K562 (cell line): ENCODE results near the gene USH2A. TPM values are rescaled to one million over a fixed set of nuclear protein-coding genes. Genes with fewer than 3 reads are reported as not detected.

Experiments
- ATAC-seq: fragments of 200-7000 bp; cut with Tn5 transposase; 3 replicates; pipeline ENCODE4 v1.9.1; 2020; ENCODE audit warnings: moderate library complexity
- BruUV-seq: library from RNA; stranded (reverse); fragments of 400-500 nt; replicated peaks from 2 replicates; lab custom pipeline; 2021; lab: Mats Ljungman, UMichigan
- CTCF ChIA-PET: fragments of 300-600 bp; formaldehyde crosslinking; extraction: SDS; loops from one replicate; lab custom pipeline; 2021; ENCODE audit warnings: low intra/inter-chr PET ratio; lab: Yijun Ruan, JAX
- POLR2A ChIA-PET: fragments of 300-600, 350-650 bp; sonication (Branson Sonifier 250); formaldehyde crosslinking; extraction: SDS; loops from one replicate; lab custom pipeline; 2021; ENCODE audit warnings: antibody characterized with exemption, inconsistent platforms; lab: Yijun Ruan, JAX
- DNase-seq, 4 experiments: peaks; one replicate each; pipeline versions ENCODE4 v3.0.0 to v3.0.0-alpha.2; 2011 to 2018; ENCODE audit warnings: low spot score in 3 of 4, mixed read lengths in 3 of 4; ENCODE audit errors: extremely low read depth in 1 of 4
- FAIRE-seq: peaks from 2 replicates; lab custom pipeline; 2011; peaks lifted over from hg19 to GRCh38; lab: Jason Lieb, UNC
- H2AFZ ChIP-seq: 2 replicates; pipeline ENCODE4 v1.6.0; 2011; ENCODE audit warnings: low read depth, low read length, control low read depth, inconsistent platforms
- H3K27ac ChIP-seq: fragments of 200-600 bp; 3 replicates; pipeline ENCODE4 v1.8.0; 2011; ENCODE audit warnings: low read depth, mild to moderate bottlenecking, control low read depth, inconsistent platforms, low read length, moderate library complexity, mixed read lengths; ENCODE audit errors: extremely low read depth
- H3K27me3 ChIP-seq, 2 experiments: fragments of 300-600 bp in 1 of 2; 2 replicates in 1 of 2; 3 replicates in 1 of 2; pipeline versions ENCODE4 v1.6.0 to v1.8.0; 2011; ENCODE audit warnings: inconsistent platforms in 2 of 2, low read length in 2 of 2, mild to moderate bottlenecking in 1 of 2, mixed read lengths in 1 of 2, moderate library complexity in 1 of 2; ENCODE audit not compliant: control insufficient read depth in 2 of 2, insufficient read depth in 2 of 2
- H3K36me3 ChIP-seq: fragments of 300-600 bp; 3 replicates; pipeline ENCODE4 v1.8.0; 2011; ENCODE audit warnings: mild to moderate bottlenecking, low read length, inconsistent platforms; ENCODE audit not compliant: control insufficient read depth, insufficient read depth
- H3K4me1 ChIP-seq, 2 experiments: fragments of 200-600 bp in 1 of 2; replicated peaks in 1 of 2; 2 replicates in 1 of 2; 3 replicates in 1 of 2; pipeline versions ENCODE4 v1.5.1 to v1.8.0; 2011; ENCODE audit warnings: inconsistent platforms in 2 of 2, low read length in 2 of 2, mild to moderate bottlenecking in 1 of 2, mixed read lengths in 1 of 2, moderate library complexity in 1 of 2; ENCODE audit not compliant: control insufficient read depth in 2 of 2, insufficient read depth in 2 of 2
- H3K4me2 ChIP-seq: 2 replicates; pipeline ENCODE4 v1.6.1; 2011; ENCODE audit warnings: low read length, control low read depth, inconsistent platforms, mixed read lengths; ENCODE audit not compliant: insufficient read depth
- H3K4me3 ChIP-seq: fragments of 200-600 bp; sonication (generic), shearing (Covaris generic); 2 replicates; pipeline ENCODE4 v1.5.1; 2016; ENCODE audit warnings: control low read depth, inconsistent platforms
- H3K79me2 ChIP-seq: fragments of 200-600 bp; 3 replicates; pipeline ENCODE4 v1.8.0; 2011; ENCODE audit warnings: low read length, inconsistent platforms; ENCODE audit not compliant: control insufficient read depth, insufficient read depth
- H3K9ac ChIP-seq, 2 experiments: 2 replicates each; pipeline versions ENCODE4 v1.6.0 to v1.6.1; 2011; ENCODE audit warnings: low read depth in 2 of 2, low read length in 2 of 2, control low read depth in 1 of 2, inconsistent platforms in 1 of 2, mild to moderate bottlenecking in 1 of 2, mixed read lengths in 1 of 2; ENCODE audit not compliant: insufficient read depth in 1 of 2
- H3K9me1 ChIP-seq: one replicate; pipeline ENCODE4 v1.6.0; 2011; ENCODE audit warnings: inconsistent platforms, mild to moderate bottlenecking, low read length, moderate library complexity; ENCODE audit not compliant: control insufficient read depth, insufficient read depth
- H3K9me3 ChIP-seq: replicated peaks from 2 replicates; pipeline ENCODE4 v1.5.1; 2011; ENCODE audit warnings: low read depth, low read length, inconsistent platforms; ENCODE audit not compliant: control insufficient read depth, insufficient read depth
- H4K20me1 ChIP-seq: replicated peaks from 2 replicates; pipeline ENCODE4 v1.6.1; 2011; ENCODE audit warnings: low read length, inconsistent platforms, mixed read lengths; ENCODE audit not compliant: control insufficient read depth, insufficient read depth
- CBX1 ChIP-seq: sonication (generic); IDR thresholded peaks from 2 replicates; pipeline ENCODE4 v1.6.1; 2016; ENCODE audit warnings: antibody characterized with exemption, low read depth, mild to moderate bottlenecking
- EGR1 ChIP-seq: fragments of 450-650 bp; conservative IDR thresholded peaks from 2 replicates; pipeline ENCODE4 v1.6.1; 2017; ENCODE audit warnings: mild to moderate bottlenecking
- FOXK2 ChIP-seq, 2 experiments: fragments of 450-650 bp; IDR thresholded peaks in 1 of 2; conservative IDR thresholded peaks in 1 of 2; 2 replicates each; pipeline ENCODE4 v1.6.1; 2016; ENCODE audit warnings: low read depth in 2 of 2, mild to moderate bottlenecking in 1 of 2
- PHB2 ChIP-seq: fragments of 450-650 bp; IDR thresholded peaks from 2 replicates; pipeline ENCODE4 v1.6.1; 2017; ENCODE audit warnings: low read depth
- WGBS: fragments of 100-300 bp; shearing (Covaris generic); methylation state at CpG from one replicate; pipeline ENCODE4 v1.1.6; 2016; ENCODE audit warnings: low coverage, mixed read lengths; ENCODE audit not compliant: insufficient coverage; ENCODE audit errors: missing lambda C conversion rate; 5-methylcytosine and 5-hydroxymethylcytosine counted together
- in situ Hi-C: fragments of 300-500 bp; cut with MboI; formaldehyde crosslinking; loops from 4 replicates; pipeline ENCODE4 v1.15.0; 2018; ENCODE audit warnings: inconsistent platforms, mixed read lengths
- intact Hi-C: fragments of 100-400 bp; cut with micrococcal nuclease; formaldehyde crosslinking; loops from 2 replicates; pipeline ENCODE4 v1.14.2; 2022
- polyA plus RNA-seq, 8 experiments: library from polyadenylated mRNA; depleted of rRNA in 4 of 8; stranded (reverse) in 5 of 8; unstranded in 3 of 8; fragments of >200 nt; fragmentation: Nextera tagmentation in 2 of 8; fragmentation: Illumina TruSeq in 1 of 8; extraction: Ambion mirVana in 2 of 8; extraction: Trizol in 1 of 8; gene quantifications; 2 replicates each; pipeline versions ENCODE4 v1.2.1 to v1.2.3, GENCODE V29; 2011 to 2014; ENCODE audit warnings: inconsistent platforms in 1 of 8, missing spikeins in 1 of 8
- total RNA-seq, 7 experiments: library from RNA; depleted of rRNA in 6 of 7; stranded (reverse); fragments of >200 nt in 6 of 7; fragmentation: Illumina TruSeq in 2 of 7; extraction: Trizol in 2 of 7; gene quantifications; 2 replicates each; pipeline versions ENCODE4 v1.2.1 to v1.2.3, GENCODE V29; 2011 to 2021; ENCODE audit warnings: low replicate concordance in 1 of 7
- TF ChIP-seq, protein P1 (sequence below): fragments of 450-650 bp; IDR thresholded peaks from 2 replicates; pipeline ENCODE4 v1.7.0; 2016; ENCODE audit warnings: borderline replicate concordance

USH2A gene
- total and polyA plus RNA-seq, 9 of the 15 experiments (the other 6 are each of a cell fraction or from before 2014, with no cell fraction given), result under 0.01 TPM; not detected in 7

DNA sequence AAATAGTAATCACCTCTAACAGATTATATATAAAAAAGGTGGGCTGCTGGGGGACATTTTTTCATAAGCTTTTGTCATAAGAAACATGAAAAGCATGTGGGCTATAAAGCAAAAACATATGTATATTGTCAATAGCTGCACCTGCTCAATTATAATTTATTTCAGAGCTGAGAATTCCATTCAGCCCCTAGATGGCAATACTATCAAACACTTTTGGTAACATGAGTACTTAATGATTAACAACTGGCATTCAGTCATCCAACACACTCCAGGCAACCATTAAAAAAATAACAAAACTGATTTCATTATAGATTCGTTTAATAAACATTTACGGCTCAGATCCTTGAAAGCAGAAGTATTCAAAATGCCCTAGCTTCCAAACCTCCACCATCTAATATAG is 741.0 kb downstream of the USH2A start (continued):
- TF ChIP-seq, protein P1, sequence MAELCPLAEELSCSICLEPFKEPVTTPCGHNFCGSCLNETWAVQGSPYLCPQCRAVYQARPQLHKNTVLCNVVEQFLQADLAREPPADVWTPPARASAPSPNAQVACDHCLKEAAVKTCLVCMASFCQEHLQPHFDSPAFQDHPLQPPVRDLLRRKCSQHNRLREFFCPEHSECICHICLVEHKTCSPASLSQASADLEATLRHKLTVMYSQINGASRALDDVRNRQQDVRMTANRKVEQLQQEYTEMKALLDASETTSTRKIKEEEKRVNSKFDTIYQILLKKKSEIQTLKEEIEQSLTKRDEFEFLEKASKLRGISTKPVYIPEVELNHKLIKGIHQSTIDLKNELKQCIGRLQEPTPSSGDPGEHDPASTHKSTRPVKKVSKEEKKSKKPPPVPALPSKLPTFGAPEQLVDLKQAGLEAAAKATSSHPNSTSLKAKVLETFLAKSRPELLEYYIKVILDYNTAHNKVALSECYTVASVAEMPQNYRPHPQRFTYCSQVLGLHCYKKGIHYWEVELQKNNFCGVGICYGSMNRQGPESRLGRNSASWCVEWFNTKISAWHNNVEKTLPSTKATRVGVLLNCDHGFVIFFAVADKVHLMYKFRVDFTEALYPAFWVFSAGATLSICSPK, result no peak
- TF ChIP-seq PHB2, result no peak

DNA sequence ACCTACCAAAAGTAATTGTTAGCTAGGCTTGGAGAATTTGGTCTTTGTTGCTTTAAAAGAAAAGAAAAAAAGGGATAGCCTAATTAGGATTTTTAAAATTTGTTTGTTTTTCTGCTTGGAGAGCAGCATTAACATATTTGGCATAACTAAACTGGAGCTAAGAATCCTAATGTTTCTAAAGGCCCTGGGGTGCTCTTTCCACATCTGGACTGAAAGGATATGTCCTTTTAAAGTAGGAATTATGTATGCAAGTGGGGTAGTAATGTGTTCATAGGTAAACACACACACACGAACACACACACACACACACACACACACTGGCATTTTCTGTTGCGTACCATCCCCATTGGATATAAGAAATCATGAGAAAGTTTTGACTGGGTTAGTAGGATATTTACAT is 742.2 kb downstream of the USH2A start:
- no peak overlapping the region for H3K4me2 ChIP-seq
- H3K4me3 ChIP-seq, result no peak overlapping the region
- 5% methylated on average over 2 of the region's 2 CpGs for WGBS
- DNase-seq, result no peak
- H3K27me3 ChIP-seq, result no peaks in the 10 kb centered on the region
- H3K9me3 ChIP-seq, result no peaks in the 10 kb centered on the region
- H3K27ac ChIP-seq, result no peak overlapping the region
- no peaks in the 10 kb centered on the region for H3K36me3 ChIP-seq
- TF ChIP-seq CBX1 (no peak), FOXK2 (conservative IDR thresholded peaks at IDR 0.05 in 1 of 2, IDR thresholded peaks at IDR 0.05 in 1 of 2; ENCODE audit: low read depth in 2 of 2) (no peak), EGR1 (no peak)
- TF ChIP-seq, all 486 proteins: peak for 0
- POLR2A ChIA-PET, result no interaction called here
- intact Hi-C loops, result no loop called here
- no TSS peak for BruUV-seq
- H2AFZ ChIP-seq, result no peak overlapping the region
- no peaks in the 10 kb centered on the region for H3K79me2 ChIP-seq
- no peak for ATAC-seq
- H3K9ac ChIP-seq, result no peak overlapping the region
- no peaks in the 10 kb centered on the region for H3K9me1 ChIP-seq
- no peaks in the 10 kb centered on the region for H3K4me1 ChIP-seq
- no peaks in the 10 kb centered on the region for H4K20me1 ChIP-seq
- in situ Hi-C loops, result no loop called here
- no peak for FAIRE-seq
- CTCF ChIA-PET, result no interaction called here
